GM18511 (cell line): ENCODE measurements around the gene MSI2.
"Not testable (repeated sequence)": the region's sequence is repeated elsewhere in the genome, so short reads cannot be mapped to it uniquely, and the experiment has no call there.

Source experiments
- ATAC-seq: cut with Tn5 transposase; IDR thresholded peaks from one replicate; pipeline ENCODE4 v1.9.1; 2021; ENCODE audit warnings: mild to moderate bottlenecking, moderate library complexity; ENCODE audit not compliant: unreplicated experiment

Gene MSI2

GRCh38 chr17:57288773-57289121, 32.4 kb downstream of the MSI2 start:
- no peak for ATAC-seq

- no peak for ATAC-seq
These were observed 32.8 kb downstream of the MSI2 start for GRCh38 chr17:57289130-57289529.

GRCh38 chr17:57289613-57290012, 33.3 kb downstream of the MSI2 start:
- ATAC-seq: no peak

GRCh38 chr17:57290981-57291380, 34.7 kb downstream of the MSI2 start:
- no peak for ATAC-seq

- no peak for ATAC-seq
These were observed 35.8 kb downstream of the MSI2 start for GRCh38 chr17:57292091-57292490.

- no peak for ATAC-seq
These were observed 36.8 kb downstream of the MSI2 start for GRCh38 chr17:57293077-57293476.

GRCh38 chr17:57294101-57294500, 37.8 kb downstream of the MSI2 start:
- ATAC-seq: no peak

- no peak for ATAC-seq
These were observed 38.5 kb downstream of the MSI2 start for GRCh38 chr17:57294629-57295501.

GRCh38 chr17:57295526-57296023, 39.3 kb downstream of the MSI2 start:
- no peak for ATAC-seq

- ATAC-seq: no peak
These were observed 39.9 kb downstream of the MSI2 start for GRCh38 chr17:57296231-57296630.

- no peak for ATAC-seq
These were observed 42.9 kb downstream of the MSI2 start for GRCh38 chr17:57299176-57299575.

- not testable (repeated sequence) for ATAC-seq
These were observed 44.3 kb downstream of the MSI2 start for GRCh38 chr17:57300592-57300991.

- ATAC-seq: no peak
These were observed 46.6 kb downstream of the MSI2 start for GRCh38 chr17:57302690-57303465.

GRCh38 chr17:57305144-57305728, 48.9 kb downstream of the MSI2 start:
- no peak for ATAC-seq

- ATAC-seq: no peak
These were observed 49.7 kb downstream of the MSI2 start for GRCh38 chr17:57305908-57306504.

GRCh38 chr17:57308543-57309186, 52.3 kb downstream of the MSI2 start:
- no peak for ATAC-seq

- no peak for ATAC-seq
These were observed 53.2 kb downstream of the MSI2 start for GRCh38 chr17:57309479-57309878.

GRCh38 chr17:57311281-57312216, 55.2 kb downstream of the MSI2 start:
- no peak for ATAC-seq

GRCh38 chr17:57312242-57312641, 55.9 kb downstream of the MSI2 start:
- no peak for ATAC-seq
